Endothelial cell of umbilical vein (primary cell): ENCODE results near the gene NAA60. TPM values are rescaled to one million over a fixed set of nuclear protein-coding genes. Genes with fewer than 3 reads are reported as not detected.

Experiments
- BruUV-seq: library from RNA; stranded (reverse); fragments of 400-500 nt; replicated peaks from 2 replicates; lab custom pipeline; 2021; lab: Mats Ljungman, UMichigan
- CTCF ChIA-PET: fragments of 300-600, 350-600 bp; sonication (Branson Sonifier 250); formaldehyde crosslinking; loops from one replicate; lab custom pipeline; 2021; ENCODE audit warnings: antibody characterized with exemption, inconsistent platforms; lab: Charles Lee
- POLR2A ChIA-PET: fragments of 300-600, 350-600 bp; sonication (Branson Sonifier 250); formaldehyde crosslinking; loops from one replicate; lab custom pipeline; 2021; ENCODE audit warnings: antibody characterized with exemption, inconsistent platforms; lab: Charles Lee
- DNase-seq: peaks from one replicate; pipeline ENCODE4 v3.0.0-alpha.2; 2011; ENCODE audit warnings: low read depth, low spot score
- FAIRE-seq: peaks from 2 replicates; lab custom pipeline; 2011; peaks lifted over from hg19 to GRCh38; lab: Jason Lieb, UNC
- H2AFZ ChIP-seq: 2 replicates; pipeline ENCODE4 v1.6.0; 2012; ENCODE audit warnings: low read depth, low read length, control low read depth, inconsistent platforms
- H3K27ac ChIP-seq: 2 replicates; pipeline ENCODE4 v1.5.1; 2011; ENCODE audit warnings: low read depth, mild to moderate bottlenecking, control low read depth, low read length, moderate library complexity; ENCODE audit not compliant: insufficient read depth
- H3K27me3 ChIP-seq, 2 experiments: 2 replicates each; pipeline versions ENCODE4 v1.6.0 to v1.6.1; 2011; ENCODE audit warnings: low read length in 2 of 2, mixed read lengths in 1 of 2; ENCODE audit not compliant: control insufficient read depth in 2 of 2, insufficient read depth in 2 of 2
- H3K36me3 ChIP-seq, 2 experiments: 2 replicates in 1 of 2; 3 replicates in 1 of 2; pipeline ENCODE4 v1.5.1; 2011; ENCODE audit warnings: low read length in 2 of 2, mild to moderate bottlenecking in 1 of 2, moderate library complexity in 1 of 2; ENCODE audit not compliant: control insufficient read depth in 2 of 2, insufficient read depth in 2 of 2; ENCODE audit errors: extremely low read depth in 1 of 2
- H3K4me1 ChIP-seq: 3 replicates; pipeline ENCODE4 v1.5.1; 2011; ENCODE audit warnings: mild to moderate bottlenecking, low read length; ENCODE audit not compliant: control insufficient read depth, insufficient read depth; ENCODE audit errors: extremely low read depth
- H3K4me2 ChIP-seq: 2 replicates; pipeline ENCODE4 v1.6.1; 2011; ENCODE audit warnings: low read length, control low read depth, mixed read lengths; ENCODE audit not compliant: insufficient read depth
- H3K4me3 ChIP-seq, 3 experiments: fragments of 200-600 bp in 1 of 3; sonication (generic), shearing (Covaris generic) in 1 of 3; replicated peaks in 1 of 3; 2 replicates each; pipeline ENCODE4 v1.5.1; 2011 to 2016; ENCODE audit warnings: control low read depth in 3 of 3, low read length in 3 of 3, mild to moderate bottlenecking in 2 of 3, inconsistent platforms in 1 of 3, low read depth in 1 of 3, moderate library complexity in 1 of 3; ENCODE audit not compliant: insufficient read depth in 1 of 3
- H3K79me2 ChIP-seq: 2 replicates; pipeline ENCODE4 v1.6.0; 2012; ENCODE audit warnings: low read length, inconsistent platforms; ENCODE audit not compliant: control insufficient read depth, insufficient read depth
- H3K9ac ChIP-seq: replicated peaks from 2 replicates; pipeline ENCODE3; 2011; ENCODE audit warnings: low read length, control low read depth; ENCODE audit not compliant: insufficient read depth; ENCODE audit errors: extremely low read depth
- H3K9me1 ChIP-seq: replicated peaks from 3 replicates; pipeline ENCODE4 v1.6.0; 2011; ENCODE audit warnings: mild to moderate bottlenecking, low read length; ENCODE audit not compliant: control insufficient read depth, insufficient read depth; ENCODE audit errors: extremely low read depth
- H3K9me3 ChIP-seq: replicated peaks from 2 replicates; pipeline ENCODE4 v1.5.1; 2012; ENCODE audit warnings: low read length, inconsistent platforms; ENCODE audit not compliant: control insufficient read depth, insufficient read depth
- H4K20me1 ChIP-seq: replicated peaks from 2 replicates; pipeline ENCODE3; 2011; ENCODE audit warnings: mild to moderate bottlenecking, low read length; ENCODE audit not compliant: control insufficient read depth, insufficient read depth; ENCODE audit errors: extremely low read depth
- CTCF ChIP-seq, 2 donors: IDR thresholded peaks; 1 replicate in 1 of 2; 2 replicates in 1 of 2; pipeline ENCODE4 v1.5.1; 2011; ENCODE audit warnings: low read length in 2 of 2, mild to moderate bottlenecking in 2 of 2, moderate library complexity in 2 of 2, control low read depth in 1 of 2, inconsistent platforms in 1 of 2, low read depth in 1 of 2; ENCODE audit not compliant: insufficient read depth in 1 of 2; ENCODE audit errors: extremely low read depth in 1 of 2
- EZH2 ChIP-seq: IDR thresholded peaks from 2 replicates; pipeline ENCODE4 v1.6.1; 2012; ENCODE audit warnings: borderline replicate concordance, low read depth, mild to moderate bottlenecking, moderate library complexity, low read length, inconsistent platforms; ENCODE audit not compliant: severe bottlenecking
- GATA2 ChIP-seq: IDR thresholded peaks from 2 replicates; pipeline ENCODE4 v1.7.0; 2011; ENCODE audit warnings: low read depth, mild to moderate bottlenecking, moderate library complexity, mixed read lengths, low read length; ENCODE audit not compliant: insufficient read length, insufficient read depth
- JUN ChIP-seq: IDR thresholded peaks from 2 replicates; pipeline ENCODE4 v1.6.1; 2011; ENCODE audit warnings: borderline replicate concordance, low read depth; ENCODE audit not compliant: insufficient read length, insufficient read depth
- MAX ChIP-seq: IDR thresholded peaks from 2 replicates; pipeline ENCODE4 v1.6.1; 2011; ENCODE audit not compliant: insufficient read depth, insufficient read length
- MYC ChIP-seq: IDR thresholded peaks from one replicate; pipeline ENCODE4 v1.6.1; 2011; ENCODE audit warnings: mild to moderate bottlenecking, low read depth, low read length
- POLR2A ChIP-seq: IDR thresholded peaks from 2 replicates; pipeline ENCODE4 v1.6.1; 2012; ENCODE audit warnings: low read depth, mild to moderate bottlenecking, control low read depth, low read length
- POLR2AphosphoS5 ChIP-seq: IDR thresholded peaks from 2 replicates; pipeline ENCODE4 v1.6.1; 2012; ENCODE audit warnings: low read depth, mild to moderate bottlenecking, control low read depth, low read length, moderate library complexity; ENCODE audit not compliant: insufficient read depth
- dilution Hi-C: fragments of 300-500 bp; cut with MboI; formaldehyde crosslinking; loops from one replicate; pipeline ENCODE4 v1.15.0; 2019; ENCODE audit warnings: low sequenced_read_pairs; ENCODE audit not compliant: extremely low pct_ligation_motif_present
- intact Hi-C: fragments of 100-400 bp; cut with micrococcal nuclease; formaldehyde crosslinking; loops from one replicate; pipeline ENCODE4 v1.10.0; 2022
- polyA plus RNA-seq, 4 experiments: library from polyadenylated mRNA; depleted of rRNA in 3 of 4; stranded (reverse) in 3 of 4; unstranded in 1 of 4; fragments of >200 nt; gene quantifications; 2 replicates each; pipeline versions ENCODE4 v1.2.1 to v1.2.3, GENCODE V29; 2011 to 2012; ENCODE audit warnings: missing spikeins in 1 of 4
- total RNA-seq: library from RNA; stranded (reverse); gene quantifications from 2 replicates; pipeline ENCODE4 v1.2.3, GENCODE V29; 2021

Gene NAA60
- total and polyA plus RNA-seq, 2 donors (not counting 3 experiments of a cell fraction or from before 2014, with no cell fraction given): 22.1 to 42.9 TPM

GRCh38 chr16:3400446-3400778 is 43.1 kb upstream of the NAA60 start:
- peak overlapping the region; percentile 66 to 87 (median 72) for H3K4me3 ChIP-seq
- dilution Hi-C loops (no loop called here), intact Hi-C loops (loop anchor here (2.0 to 5.0 kb wide), 3 partner anchors 33 to 96 kb away; partner anchors contain the start of genes NAA60, TIGD7, ZNF597 and ZNF75A)
- ChIA-PET CTCF (interaction anchor here (0.8 to 3.4 kb wide), 5 partner anchors 12 to 213 kb away, joined by 3 to 14 read pairs (median 4); partner anchors contain the start of genes CLUAP1 and OR1F1), POLR2A (interaction anchor here (0.5 to 1.6 kb wide), 3 partner anchors 43 to 117 kb away, joined by 3 to 5 read pairs (median 5); partner anchors contain the start of genes NAA60, ZNF263 and ZNF597)
- peaks cover 0 to 8% of the 10 kb centered on the region in 2 experiments for H3K36me3 ChIP-seq
- H2AFZ ChIP-seq: peak overlapping the region; percentile 77
- peak overlapping the region; percentile 73 for H3K4me2 ChIP-seq
- H3K27ac ChIP-seq: peak overlapping the region; percentile 42
- H3K9ac ChIP-seq: peak overlapping the region; percentile 80
- H3K79me2 ChIP-seq: peaks cover 10% of the 10 kb centered on the region
- H3K27me3 ChIP-seq: no peaks in the 10 kb centered on the region
- H3K9me1 ChIP-seq: no peaks in the 10 kb centered on the region
- TSS peak; percentile 71 for BruUV-seq
- FAIRE-seq (no peak), DNase-seq (no peak)
- H4K20me1 ChIP-seq: no peaks in the 10 kb centered on the region
- H3K9me3 ChIP-seq: no peaks in the 10 kb centered on the region
- H3K4me1 ChIP-seq: peaks cover 13% of the 10 kb centered on the region
- TF ChIP-seq CTCF (IDR thresholded peaks at IDR 0.05; ENCODE audit: extremely low read depth in 1 of 2, insufficient read depth in 1 of 2, low read depth in 1 of 2, low read length in 2 of 2) (no peak), JUN (no peak), MAX (no peak), EZH2 (no peak), POLR2A (no peak), GATA2 (no peak), MYC (no peak), POLR2AphosphoS5 (no peak)
